OCI-LY1 (cell line): Measurements from ENCODE around the gene FOXK1.

Experiments
- EZH2 ChIP-seq: fragments of 200-600 bp; sonication (generic), shearing (Covaris generic); IDR thresholded peaks from 2 replicates; pipeline ENCODE4 v1.8.0; 2017; ENCODE audit warnings: borderline replicate concordance, mixed run types, mild to moderate bottlenecking, antibody characterized with exemption, low read length, moderate library complexity, mixed read lengths
- TF ChIP-seq, protein P1 (sequence below): fragments of 200-600 bp; sonication (generic), shearing (Covaris generic); IDR thresholded peaks from 2 replicates; pipeline ENCODE4 v1.5.1; 2017; ENCODE audit warnings: mild to moderate bottlenecking, antibody characterized with exemption, low read length, moderate library complexity, mixed read lengths

DNA sequence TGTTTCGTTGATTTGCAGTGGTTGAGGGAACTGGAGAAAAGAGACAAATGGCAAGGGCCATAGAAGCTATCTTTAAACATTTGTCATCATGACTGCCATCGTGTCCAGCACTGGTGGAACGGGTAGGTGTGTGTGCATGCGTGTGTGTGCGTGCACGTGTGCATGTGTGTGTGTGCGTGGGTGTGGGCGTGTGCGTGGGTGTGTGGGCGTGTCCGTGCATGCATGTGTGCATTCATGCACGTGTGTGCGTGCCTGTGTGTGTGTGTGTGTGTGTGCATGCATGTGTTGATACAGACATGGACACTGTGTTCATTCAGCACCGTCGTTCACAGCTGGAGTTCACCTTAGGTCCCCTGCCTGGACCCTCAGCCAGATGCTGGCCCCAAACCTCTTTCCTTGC lies 55.2 kb downstream of the FOXK1 start:
- TF ChIP-seq, protein P1, sequence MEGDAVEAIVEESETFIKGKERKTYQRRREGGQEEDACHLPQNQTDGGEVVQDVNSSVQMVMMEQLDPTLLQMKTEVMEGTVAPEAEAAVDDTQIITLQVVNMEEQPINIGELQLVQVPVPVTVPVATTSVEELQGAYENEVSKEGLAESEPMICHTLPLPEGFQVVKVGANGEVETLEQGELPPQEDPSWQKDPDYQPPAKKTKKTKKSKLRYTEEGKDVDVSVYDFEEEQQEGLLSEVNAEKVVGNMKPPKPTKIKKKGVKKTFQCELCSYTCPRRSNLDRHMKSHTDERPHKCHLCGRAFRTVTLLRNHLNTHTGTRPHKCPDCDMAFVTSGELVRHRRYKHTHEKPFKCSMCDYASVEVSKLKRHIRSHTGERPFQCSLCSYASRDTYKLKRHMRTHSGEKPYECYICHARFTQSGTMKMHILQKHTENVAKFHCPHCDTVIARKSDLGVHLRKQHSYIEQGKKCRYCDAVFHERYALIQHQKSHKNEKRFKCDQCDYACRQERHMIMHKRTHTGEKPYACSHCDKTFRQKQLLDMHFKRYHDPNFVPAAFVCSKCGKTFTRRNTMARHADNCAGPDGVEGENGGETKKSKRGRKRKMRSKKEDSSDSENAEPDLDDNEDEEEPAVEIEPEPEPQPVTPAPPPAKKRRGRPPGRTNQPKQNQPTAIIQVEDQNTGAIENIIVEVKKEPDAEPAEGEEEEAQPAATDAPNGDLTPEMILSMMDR, result no peak
- TF ChIP-seq EZH2, result no peak
